GM18499 (cell line): ENCODE results near the gene IER5L.
"Not testable (repeated sequence)": the region's sequence is repeated elsewhere in the genome, so short reads cannot be mapped to it uniquely, and the experiment has no call there.

Experiments
- ATAC-seq: cut with Tn5 transposase; IDR thresholded peaks from one replicate; pipeline ENCODE4 v1.9.1; 2021; ENCODE audit warnings: moderate number of reproducible peaks; ENCODE audit not compliant: insufficient read depth, unreplicated experiment

Gene IER5L

DNA sequence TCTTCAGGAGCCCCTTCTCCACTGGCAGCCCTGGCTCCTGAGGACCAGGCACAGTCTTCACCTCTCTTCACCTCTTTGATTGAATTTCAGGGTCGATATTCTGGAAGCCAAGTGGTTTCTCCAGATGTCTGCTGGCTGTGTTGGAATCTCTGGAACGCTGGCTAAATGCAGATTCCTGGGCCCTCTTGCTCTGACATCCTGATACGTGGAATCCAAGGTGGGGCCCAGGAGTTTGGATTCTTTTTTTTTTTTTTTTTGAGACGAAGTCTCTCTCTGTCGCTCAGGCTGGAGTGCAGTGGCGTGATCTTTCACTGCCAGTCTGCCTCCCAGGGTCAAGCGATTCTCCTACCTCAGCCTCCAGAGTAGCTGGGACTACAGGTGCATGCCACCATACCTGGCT lies 26.8 kb upstream of the IER5L start:
- ATAC-seq: no peak

DNA sequence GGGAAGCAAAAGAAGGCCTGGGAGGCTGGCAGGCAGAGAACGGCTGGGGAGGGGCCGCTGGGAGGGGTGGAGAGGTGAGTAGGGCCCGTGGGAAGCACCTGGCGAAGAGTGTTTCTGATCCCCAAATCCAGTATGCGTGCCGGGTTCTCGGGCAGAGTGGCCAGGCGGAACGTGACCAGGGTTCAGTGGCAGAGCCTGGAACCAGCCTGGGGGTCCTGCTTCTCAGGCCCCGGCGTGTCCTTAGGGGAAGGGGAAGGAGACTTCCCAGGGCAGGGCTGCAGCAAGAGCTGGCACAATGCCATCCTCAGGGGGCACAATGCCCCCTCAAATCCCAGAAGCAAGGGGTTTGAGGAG lies 25.5 kb upstream of the IER5L start:
- no peak for ATAC-seq

DNA sequence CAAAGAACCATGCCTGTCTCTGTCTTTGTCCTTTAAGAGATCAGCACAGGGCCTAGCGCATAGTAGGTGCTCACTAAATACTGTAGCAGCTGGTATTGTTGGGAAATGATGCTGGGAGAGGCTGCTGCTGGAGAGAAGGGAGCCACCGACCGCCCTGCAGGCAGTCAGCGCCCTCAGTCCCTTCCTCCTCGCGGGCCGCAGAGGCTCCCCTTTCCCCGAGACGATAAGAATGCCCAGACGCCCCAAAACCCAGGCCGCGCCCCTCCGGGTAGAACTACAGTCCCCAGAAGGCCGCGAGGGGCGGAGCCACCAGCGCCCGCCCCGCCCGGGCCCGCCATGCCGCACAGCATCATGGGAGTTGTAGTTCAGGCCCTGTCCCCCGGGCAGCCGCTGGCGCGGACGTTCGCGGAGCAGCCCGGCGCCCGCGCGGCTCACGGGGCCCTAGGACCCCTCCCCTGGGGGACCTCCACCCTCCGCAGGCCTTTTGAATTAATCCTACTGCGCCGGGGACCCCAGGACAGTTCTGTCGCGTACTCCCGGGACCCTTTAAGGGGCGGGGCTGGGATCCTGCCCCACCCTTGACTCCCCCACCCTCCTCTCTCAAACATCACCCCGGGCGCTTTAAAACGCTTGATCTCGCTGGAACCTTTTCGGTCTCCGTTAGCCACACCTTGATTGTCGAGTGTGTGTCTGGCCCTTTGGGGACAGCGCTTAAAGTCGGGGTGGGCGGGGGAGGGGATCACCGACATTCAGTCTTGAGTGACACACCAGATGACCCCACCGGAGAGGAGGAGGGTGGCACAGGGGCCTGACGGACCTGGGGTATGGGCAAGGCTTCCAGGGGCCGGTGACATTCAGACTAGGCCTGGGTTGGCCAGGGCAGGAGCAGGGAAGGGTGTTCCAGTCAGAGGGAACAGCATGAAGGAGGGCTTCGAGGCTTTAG lies 24.8 kb upstream of the IER5L start:
- peak; percentile 60 for ATAC-seq

DNA sequence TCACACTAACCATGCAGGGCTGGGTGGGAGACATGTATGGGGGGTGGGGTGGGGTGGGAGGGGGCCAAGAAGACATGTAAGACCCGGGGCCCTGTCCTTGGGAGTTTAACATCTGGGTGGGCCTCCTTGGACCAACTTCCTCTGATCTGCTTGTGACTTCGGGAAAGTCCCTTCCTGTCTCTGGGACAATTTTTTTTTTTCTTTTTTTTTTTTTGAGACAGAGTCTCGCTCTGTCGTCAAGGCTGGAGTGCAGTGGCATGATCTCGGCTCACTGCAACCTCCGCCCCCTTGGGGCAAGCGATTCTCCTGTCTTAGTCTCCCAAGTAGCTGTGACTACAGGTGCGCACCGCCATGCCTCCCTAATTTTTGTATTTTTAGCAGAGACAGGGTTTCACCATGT lies 23.8 kb upstream of the IER5L start:
- no peak for ATAC-seq

DNA sequence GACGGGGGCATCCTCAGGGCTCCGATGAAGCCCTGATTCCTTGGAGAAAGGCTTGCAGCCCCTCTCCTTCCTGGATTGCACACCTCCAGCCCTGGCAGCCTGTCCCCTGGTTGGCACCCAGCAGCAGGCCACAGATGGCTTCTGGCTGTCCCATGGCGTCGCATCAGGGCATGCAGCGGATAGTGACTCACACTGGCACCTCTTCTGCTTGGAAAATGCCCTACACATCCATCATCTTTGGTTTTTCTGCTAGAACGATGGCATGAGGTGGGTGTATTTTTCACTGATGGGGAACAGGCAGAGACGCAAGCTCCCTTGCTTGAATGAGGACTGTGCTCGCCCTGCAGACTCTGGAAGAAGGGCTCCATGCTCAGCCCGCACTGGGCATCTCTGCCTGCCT lies 23.2 kb upstream of the IER5L start:
- no peak for ATAC-seq

DNA sequence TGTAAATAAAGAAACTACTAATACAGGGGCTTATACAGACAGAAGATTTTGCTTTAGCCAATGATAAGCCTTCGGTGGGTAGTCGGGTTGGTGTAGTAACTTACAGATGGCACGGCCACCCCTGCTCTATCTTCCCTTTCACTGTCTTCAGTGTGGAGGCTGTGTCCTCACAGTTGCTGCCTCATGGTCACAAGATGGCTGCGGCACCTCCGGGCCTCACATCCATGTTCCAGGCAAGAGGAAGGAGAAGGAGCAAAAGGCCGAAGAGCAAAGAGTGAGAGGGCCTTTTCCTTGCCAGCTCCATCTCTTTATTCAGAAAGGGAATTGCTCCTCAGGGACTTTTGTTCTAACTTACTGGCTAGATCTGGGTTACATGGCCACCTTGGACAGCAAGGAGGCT lies 22.2 kb upstream of the IER5L start:
- no peak for ATAC-seq

DNA sequence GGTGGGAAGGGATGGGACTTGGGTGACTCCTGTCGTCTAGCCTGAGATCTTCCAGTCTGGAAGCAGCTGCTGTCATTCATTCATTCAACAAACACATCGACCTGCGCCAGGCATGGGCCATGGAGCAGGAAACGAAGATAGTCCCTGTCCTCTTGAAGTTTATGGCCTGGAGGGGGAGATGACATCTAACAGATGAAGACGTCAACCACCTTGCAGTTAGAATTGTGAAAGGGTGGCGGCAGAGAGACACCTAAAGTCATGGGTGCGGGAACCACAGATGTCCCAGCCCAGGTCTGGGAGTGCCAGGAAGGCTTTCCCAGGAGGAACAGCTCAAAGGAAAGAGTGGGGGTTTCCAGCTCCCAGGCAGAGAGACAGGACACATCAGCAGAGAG lies 21.0 kb upstream of the IER5L start:
- no peak for ATAC-seq

DNA sequence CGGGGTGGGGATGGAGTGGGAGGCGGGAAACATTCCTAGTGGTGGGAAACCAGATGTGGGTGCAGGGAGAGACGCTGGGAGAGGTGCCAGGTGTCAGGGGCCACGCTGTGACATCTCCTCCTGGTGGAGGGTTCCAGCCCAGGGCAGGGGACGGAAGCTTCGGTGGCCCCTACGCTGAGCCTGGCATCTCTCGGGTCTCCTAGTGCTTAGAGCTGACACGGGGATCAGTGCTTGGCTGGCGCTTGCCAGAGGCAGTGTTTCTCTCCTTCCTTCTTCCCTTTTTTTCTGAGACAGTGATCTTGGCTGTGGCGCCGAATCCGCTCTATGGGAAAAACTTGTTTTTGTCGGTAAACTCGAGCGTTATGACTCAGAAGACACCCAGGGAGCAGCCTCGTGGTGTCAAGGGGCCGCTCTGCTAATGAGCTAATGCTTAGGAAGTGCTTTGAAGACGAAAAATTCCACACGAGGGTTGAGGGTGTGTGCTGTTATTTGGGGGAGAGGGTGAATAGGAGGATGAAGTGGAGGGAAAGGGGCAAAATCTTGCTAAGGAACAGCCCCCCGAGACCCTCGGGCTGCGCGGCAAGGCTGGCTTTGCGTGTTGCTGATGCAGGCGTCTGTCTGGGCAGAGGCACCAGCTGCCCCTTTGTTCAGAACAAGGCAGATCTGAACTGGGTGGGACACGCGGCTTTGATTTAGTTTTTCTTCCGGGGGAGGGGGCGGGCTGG lies 20.4 kb upstream of the IER5L start:
- ATAC-seq: no peak

DNA sequence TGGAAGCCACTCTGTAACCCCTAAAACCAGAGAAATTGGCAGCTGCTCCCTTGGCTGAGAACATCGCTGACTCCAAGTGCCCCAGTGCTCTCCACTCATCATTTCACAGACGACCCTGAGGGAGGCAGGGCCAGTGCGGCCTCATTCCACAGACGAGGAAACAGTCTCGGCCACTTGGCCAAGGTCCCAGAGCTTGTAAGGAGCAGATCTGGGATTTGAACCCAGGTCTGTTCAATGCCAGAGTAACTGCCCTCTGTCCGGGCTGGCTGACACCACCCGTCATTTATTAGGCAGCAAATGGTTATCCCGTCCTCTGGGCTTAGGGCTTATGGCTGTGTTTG lies 19.9 kb upstream of the IER5L start:
- ATAC-seq: no peak

DNA sequence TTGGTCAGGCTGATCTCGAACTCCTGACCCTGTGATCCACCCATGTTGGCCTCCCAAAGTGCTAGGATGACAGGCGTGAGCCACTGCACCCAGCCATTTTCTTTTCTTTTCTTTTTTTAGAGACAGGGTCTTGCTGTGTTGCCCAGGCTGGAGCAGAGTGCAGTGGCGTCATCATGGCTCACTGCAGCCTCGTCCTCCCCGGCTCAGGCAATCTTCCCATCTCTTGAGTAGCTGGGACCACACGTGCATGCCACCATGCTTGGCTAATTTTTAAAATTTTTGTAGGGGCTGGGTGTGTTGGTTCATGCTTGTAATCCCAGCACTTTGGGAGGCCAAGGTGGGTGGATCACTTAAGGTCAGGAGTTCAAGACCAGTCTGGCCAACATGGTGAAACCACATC lies 19.0 kb upstream of the IER5L start:
- ATAC-seq: not testable (repeated sequence)

DNA sequence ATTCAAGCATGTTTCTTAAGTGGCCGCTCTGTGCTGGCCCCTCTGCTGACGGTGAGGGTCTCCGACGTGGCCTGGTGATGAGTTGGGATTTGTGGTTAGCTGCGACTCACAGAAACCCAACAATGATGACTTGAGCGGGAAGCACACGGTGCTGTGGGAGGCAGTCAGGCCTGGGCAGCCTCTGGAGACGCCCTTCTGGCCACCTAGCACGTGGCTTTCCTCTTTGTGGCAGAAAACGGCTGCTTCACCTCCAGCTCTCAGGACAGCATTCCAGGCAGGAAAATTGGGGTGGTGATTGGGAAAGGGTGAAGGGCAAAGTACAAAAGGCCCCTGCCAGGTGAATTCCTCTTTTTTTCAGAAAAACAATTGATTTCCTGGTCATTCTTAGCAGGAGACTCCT lies 17.5 kb upstream of the IER5L start:
- no peak for ATAC-seq

DNA sequence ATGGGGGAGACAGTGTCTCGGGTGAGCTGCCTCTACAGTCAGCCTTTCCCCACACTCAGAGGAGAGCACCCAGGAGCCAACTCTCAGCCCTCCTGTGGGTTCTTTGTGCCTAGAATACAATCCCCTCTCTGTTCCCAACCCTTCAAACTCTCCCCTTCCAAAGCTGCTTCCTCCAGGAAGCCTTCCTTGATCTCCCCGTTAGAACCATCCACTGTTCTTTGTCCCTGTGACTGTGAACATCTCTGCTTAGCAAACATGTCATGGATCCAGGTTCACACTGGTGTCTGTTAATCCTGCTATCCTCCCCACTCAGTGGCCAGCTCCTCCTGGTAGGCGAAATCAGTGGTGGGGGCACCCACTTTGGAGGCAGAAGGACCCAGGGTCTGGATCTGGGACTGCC lies 16.2 kb upstream of the IER5L start:
- no peak for ATAC-seq

DNA sequence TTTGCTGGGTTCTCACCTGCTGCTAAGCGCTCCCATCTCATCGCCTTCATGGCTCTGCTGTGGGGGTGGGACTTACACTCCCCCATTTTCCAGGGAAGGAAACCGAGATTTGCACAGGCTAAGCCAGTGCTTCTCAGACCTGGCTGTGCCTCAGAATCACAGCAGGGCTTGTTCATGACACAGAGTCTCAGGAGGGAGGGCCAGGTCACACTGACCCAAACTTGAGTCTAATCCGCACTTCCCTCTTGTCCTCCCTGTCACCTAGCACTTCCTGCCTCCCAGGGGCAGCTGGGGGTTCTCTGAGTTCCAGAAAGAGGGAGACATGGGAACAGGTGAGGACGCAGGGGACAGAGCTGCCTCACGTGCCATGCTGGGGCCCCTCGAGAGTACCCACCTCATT lies 15.6 kb upstream of the IER5L start:
- ATAC-seq: no peak

DNA sequence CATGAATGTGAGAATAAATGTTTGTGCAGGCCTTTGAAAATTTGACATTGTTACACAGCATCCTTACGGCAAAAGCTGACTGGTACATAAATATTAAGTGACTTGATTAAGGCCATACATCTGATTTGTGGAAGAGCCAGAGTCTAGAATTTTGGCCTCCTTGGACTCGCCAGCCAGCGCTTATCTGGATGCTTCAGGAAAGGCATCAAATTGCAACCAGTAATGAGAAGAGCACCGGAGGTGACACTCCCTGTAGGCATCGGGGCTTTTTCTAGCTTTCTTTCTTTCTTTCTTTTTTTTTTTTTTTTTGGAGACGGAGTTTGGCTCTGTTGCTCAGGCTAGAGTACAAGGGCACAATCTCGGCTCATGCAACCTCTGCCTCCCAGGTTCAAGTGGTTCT lies 13.2 kb upstream of the IER5L start:
- no peak for ATAC-seq

DNA sequence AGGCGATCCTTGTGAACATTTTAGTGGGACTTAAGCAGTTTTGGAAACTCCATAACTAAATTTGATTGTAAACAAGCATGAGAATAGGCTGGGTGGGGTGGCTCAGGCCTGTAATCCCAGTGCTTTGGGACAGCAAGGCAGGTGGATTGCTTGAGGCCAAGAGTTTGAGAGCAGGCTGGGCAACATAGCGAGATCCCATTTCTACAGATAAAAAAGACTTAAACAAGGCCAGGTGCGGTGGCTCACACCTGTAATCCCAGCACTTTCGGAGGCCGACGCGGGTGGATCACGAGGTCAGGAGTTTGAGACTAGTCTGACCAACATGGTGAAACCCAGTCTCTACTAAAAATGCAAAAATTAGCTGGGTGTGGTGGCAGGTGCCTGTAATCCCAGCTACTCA lies 11.9 kb upstream of the IER5L start:
- ATAC-seq: not testable (repeated sequence)

DNA sequence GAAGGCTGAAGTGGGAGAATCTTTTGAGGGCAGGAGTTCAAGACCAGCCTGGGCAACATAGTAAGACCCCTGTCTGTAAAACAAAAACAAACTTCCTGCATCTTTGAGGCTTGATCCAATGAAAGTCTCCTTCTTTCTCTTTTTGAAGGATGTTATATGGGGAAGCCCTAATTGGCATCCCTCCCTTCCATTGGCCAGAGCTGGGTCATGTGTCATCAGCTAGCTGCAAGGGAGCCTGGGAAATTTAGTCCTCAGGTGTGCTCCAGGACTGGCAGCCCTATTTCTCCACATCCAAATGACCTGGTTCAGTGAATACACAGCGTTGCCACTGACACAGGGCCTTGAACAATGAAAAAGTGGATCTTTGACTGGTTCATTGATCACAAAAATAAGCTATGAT lies 9.0 kb upstream of the IER5L start:
- no peak for ATAC-seq

DNA sequence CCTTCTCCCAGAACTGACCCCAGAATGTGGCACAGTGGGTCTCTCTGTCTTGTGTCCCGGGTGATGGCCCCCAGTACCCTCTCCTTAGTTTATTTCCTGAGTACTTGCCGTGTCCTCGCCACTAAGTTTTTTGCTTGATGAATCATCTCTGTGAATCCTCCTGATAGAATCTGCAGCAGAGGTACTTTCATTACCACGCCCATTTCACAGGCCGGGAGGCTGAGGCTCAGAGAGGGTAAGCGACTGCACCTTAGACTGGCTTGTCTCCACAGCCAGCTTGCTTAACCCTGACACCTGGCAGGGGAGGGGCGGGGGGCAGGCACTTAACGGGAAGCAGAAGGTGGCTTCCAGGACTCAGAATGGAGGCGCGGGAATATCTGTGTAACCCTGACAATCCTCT lies 7.9 kb upstream of the IER5L start:
- ATAC-seq: no peak

DNA sequence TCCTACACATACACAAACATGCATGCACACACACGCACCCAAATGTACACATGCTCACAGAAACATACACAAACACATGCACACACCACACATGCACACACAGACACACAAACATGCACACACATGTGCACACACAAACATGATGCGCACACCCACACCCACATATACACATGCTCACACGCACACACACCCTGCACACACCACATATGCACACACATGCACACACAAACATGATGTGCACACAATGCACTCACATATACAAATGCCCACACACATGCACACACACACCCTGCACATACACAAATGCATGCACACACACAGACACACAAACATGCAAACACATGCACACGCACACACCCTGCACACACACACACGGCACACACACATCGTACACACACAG lies 7.3 kb upstream of the IER5L start:
- no peak for ATAC-seq

DNA sequence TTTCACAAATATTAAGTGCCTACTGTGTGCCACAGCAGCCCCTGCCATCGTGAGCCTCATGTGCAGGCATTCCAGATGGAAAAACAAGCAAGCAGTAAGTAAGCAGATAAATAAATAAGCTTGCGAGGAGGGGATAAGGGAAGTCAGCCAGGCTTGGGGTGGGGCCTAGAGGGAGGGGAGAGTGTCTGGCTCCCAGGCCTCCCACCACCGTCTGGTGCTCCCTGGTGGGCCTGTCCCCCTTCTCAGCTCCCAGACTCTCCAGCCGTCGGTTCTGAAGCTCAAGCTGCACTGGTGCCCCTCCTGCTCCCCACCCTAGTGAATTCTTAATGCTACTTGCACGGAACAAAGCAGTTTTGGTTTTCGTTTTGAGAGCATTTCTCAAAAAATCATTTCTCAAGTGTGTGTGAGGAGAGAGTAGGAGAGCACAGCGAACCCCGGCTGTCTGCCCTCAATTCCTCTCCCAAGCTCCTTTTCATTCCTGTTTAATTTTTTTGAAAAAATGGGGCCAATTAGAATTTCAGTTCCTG lies 6.6 kb upstream of the IER5L start:
- no peak for ATAC-seq

DNA sequence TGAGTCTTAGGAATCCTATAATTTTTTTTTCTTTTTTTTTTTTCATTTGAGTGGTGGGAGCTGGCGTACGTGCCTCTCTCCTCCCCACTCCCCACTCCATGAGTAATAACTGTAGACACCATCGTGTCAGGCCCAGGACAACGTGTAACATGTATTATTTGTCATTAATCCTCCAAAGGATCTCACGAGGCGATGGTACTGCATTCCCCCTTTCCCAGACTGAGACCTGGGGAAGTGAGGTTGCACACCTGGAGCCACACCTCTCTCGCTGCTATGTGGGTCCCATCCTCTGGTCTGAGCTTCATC lies 6.1 kb upstream of the IER5L start:
- ATAC-seq: no peak

DNA sequence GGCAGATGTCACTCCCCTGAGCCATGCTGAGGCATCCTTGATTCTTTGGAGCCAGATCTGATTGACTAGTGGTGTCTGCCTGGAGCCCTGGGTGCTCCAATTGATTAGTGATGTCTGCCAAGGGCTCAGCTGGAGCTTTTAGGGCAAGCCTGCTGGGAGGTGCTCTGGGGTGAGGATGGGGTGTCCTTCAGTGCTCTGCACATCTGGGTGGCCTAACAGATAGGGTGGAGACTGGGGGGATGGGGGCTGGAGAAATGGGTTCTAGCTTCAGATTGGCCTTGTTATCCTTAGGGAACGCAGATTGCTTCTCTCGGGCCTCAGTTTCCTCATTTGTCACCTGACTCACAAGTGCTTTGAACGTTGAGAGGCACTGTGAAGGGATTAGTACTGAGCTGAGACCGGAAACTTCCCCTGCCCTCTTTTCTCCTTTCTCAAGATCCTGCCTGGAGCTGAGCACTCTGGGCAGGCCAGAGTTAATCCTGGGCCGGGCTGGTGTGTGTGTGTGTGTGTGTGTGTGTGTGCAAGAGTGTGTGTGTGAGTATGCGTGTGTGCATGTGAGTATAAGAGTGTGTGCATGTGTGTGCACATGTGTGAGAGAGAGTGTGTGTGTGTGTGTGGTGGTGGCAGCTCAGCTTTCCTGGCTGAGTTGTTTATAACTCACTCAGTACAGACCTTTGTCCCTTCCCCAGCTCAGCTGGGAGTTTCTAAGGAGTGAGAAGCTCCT lies 5.6 kb upstream of the IER5L start:
- ATAC-seq: no peak
